ENCODE data around the gene RER1. TPM values are rescaled to one million over a fixed set of nuclear protein-coding genes. Genes with fewer than 3 reads are reported as not detected.

RER1 gene
- total RNA-seq, 4 donors from 2014 or later, result 56.9 to 86.5 (median 81.4) TPM

GRCh38 chr1:2360588-2361364, 30.9 kb upstream of the RER1 start:
- WGBS, result 73% methylated on average over 11 of the region's 11 CpGs
- Histone ChIP-seq H3K4me3 (no peak overlapping the region), H3K9me3 (no peaks in the 10 kb centered on the region), H3K27me3 (no peaks in the 10 kb centered on the region), H3K36me3 (no peaks in the 10 kb centered on the region), H3K4me1 (no peaks in the 10 kb centered on the region), H3K27ac (no peak overlapping the region)
- TF ChIP-seq CTCF (IDR thresholded peaks at IDR 0.05), result no peak
- DNase-seq (ENCODE audit: low spot score in 2 of 2), result no peak

GRCh38 chr1:2363847-2364513, 27.7 kb upstream of the RER1 start:
- TF ChIP-seq CTCF (IDR thresholded peaks at IDR 0.05), result no peak
- TF ChIP-seq POLR2AphosphoS5 (IDR thresholded peaks at IDR 0.05), result no peak
- no peak for TF ChIP-seq EP300 (IDR thresholded peaks at IDR 0.05)
- TF ChIP-seq POLR2A (IDR thresholded peaks at IDR 0.05), result no peak
- H3K4me1 ChIP-seq, result no peaks in the 10 kb centered on the region
- H3K27ac ChIP-seq, result no peak overlapping the region
- no peak overlapping the region for H3K4me3 ChIP-seq
- H3K9me3 ChIP-seq, result no peaks in the 10 kb centered on the region
- no peak for DNase-seq (ENCODE audit: low spot score in 2 of 2)
- 96% methylated on average over 2 of the region's 2 CpGs for WGBS
- no peaks in the 10 kb centered on the region for H3K27me3 ChIP-seq
- H3K36me3 ChIP-seq, result no peaks in the 10 kb centered on the region

GRCh38 chr1:2368053-2368744, 23.4 kb upstream of the RER1 start:
- no peak for DNase-seq (ENCODE audit: low spot score in 2 of 2)
- Histone ChIP-seq H3K27ac (no peak overlapping the region), H3K4me3 (no peak overlapping the region), H3K4me1 (no peaks in the 10 kb centered on the region), H3K9me3 (no peaks in the 10 kb centered on the region), H3K36me3 (peaks cover 2% of the 10 kb centered on the region), H3K27me3 (no peaks in the 10 kb centered on the region)
- no peak for TF ChIP-seq POLR2A (IDR thresholded peaks at IDR 0.05)
- no peak for TF ChIP-seq EP300 (IDR thresholded peaks at IDR 0.05)
- TF ChIP-seq POLR2AphosphoS5 (IDR thresholded peaks at IDR 0.05), result no peak
- no peak for TF ChIP-seq CTCF (IDR thresholded peaks at IDR 0.05)
- WGBS, result 94% methylated on average over 8 of the region's 8 CpGs

GRCh38 chr1:2372551-2373490, 18.8 kb upstream of the RER1 start:
- Histone ChIP-seq H3K27ac (no peak overlapping the region), H3K27me3 (no peaks in the 10 kb centered on the region), H3K4me3 (no peak overlapping the region), H3K9me3 (no peaks in the 10 kb centered on the region), H3K36me3 (peaks cover 2% of the 10 kb centered on the region), H3K4me1 (no peaks in the 10 kb centered on the region)
- DNase-seq (ENCODE audit: low spot score in 2 of 2), result no peak
- 97% methylated on average over 12 of the region's 36 CpGs for WGBS
- TF ChIP-seq POLR2AphosphoS5 (IDR thresholded peaks at IDR 0.05), result no peak
- no peak for TF ChIP-seq CTCF (IDR thresholded peaks at IDR 0.05)
- TF ChIP-seq EP300 (IDR thresholded peaks at IDR 0.05), result no peak
- no peak for TF ChIP-seq POLR2A (IDR thresholded peaks at IDR 0.05)
